ENCODE results near the gene CYTH2.
"Not testable (repeated sequence)": the region's sequence is repeated elsewhere in the genome, so short reads cannot be mapped to it uniquely, and the experiment has no call there.

Gene CYTH2

GRCh38 chr19:48477067-48477685 is 8.0 kb downstream of the CYTH2 start:
- no peak for DNase-seq (ENCODE audit: low spot score)

- no peak for DNase-seq (ENCODE audit: low spot score)
These were observed 8.6 kb downstream of the CYTH2 start for GRCh38 chr19:48477698-48478338.

DNA sequence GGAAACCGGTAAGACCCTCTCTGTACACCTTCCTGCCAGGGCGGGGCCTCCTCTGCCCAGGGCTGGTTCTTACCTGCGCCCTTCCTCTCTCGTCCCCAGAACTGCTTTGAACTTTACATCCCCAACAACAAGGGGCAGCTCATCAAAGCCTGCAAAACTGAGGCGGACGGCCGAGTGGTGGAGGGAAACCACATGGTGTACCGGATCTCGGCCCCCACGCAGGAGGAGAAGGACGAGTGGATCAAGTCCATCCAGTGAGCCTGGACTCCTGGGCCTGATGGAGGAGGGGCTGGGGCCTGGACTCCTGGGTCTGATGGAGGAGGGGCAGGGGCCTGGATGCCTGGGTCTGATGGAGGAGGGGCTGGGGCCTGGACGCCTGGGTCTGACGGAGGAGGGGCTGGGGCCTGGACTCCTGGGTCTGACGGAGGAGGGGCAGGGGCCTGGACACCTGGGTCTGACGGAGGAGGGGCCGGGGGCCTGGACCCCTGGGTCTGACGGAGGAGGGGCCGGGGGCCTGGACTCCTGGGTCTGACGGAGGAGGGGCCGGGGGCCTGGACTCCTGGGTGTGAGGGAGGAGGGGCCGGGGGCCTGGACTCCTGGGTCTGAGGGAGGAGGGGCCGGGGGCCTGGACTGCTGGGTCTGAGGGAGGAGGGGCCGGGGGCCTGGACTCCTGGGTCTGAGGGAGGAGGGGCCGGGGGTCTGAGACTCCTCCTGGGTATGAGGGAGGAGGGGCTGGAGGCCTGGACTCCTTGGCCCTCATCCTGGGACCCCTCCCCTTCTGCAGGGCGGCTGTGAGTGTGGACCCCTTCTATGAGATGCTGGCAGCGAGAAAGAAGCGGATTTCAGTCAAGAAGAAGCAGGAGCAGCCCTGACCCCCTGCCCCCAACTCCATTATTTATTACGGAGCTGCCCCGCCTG is 9.4 kb downstream of the CYTH2 start:
- no peak for DNase-seq (ENCODE audit: low spot score)

DNA sequence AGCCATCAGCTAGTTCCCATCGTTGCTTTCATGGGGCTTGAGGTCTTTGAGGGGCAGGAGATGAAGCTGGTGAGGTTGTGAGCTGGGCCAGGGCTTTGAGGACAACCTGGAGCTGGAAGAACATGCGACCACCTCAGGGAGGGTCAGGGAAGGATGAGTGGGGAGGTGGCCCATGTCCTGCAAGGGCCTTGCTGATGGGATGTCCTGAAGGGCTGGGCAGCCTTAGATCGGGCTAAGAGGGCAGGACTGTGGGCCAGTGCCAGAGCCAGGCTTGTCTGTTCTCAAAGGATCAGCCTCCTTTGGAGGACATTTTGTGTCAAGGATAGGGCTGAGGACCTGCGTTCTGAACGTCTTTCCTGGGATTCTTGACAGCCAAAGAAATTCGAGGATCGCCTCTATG is 10.5 kb downstream of the CYTH2 start:
- DNase-seq (ENCODE audit: low spot score): no peak

GRCh38 chr19:48480183-48480557 is 11.0 kb downstream of the CYTH2 start:
- no peak for DNase-seq (ENCODE audit: low spot score)

DNA sequence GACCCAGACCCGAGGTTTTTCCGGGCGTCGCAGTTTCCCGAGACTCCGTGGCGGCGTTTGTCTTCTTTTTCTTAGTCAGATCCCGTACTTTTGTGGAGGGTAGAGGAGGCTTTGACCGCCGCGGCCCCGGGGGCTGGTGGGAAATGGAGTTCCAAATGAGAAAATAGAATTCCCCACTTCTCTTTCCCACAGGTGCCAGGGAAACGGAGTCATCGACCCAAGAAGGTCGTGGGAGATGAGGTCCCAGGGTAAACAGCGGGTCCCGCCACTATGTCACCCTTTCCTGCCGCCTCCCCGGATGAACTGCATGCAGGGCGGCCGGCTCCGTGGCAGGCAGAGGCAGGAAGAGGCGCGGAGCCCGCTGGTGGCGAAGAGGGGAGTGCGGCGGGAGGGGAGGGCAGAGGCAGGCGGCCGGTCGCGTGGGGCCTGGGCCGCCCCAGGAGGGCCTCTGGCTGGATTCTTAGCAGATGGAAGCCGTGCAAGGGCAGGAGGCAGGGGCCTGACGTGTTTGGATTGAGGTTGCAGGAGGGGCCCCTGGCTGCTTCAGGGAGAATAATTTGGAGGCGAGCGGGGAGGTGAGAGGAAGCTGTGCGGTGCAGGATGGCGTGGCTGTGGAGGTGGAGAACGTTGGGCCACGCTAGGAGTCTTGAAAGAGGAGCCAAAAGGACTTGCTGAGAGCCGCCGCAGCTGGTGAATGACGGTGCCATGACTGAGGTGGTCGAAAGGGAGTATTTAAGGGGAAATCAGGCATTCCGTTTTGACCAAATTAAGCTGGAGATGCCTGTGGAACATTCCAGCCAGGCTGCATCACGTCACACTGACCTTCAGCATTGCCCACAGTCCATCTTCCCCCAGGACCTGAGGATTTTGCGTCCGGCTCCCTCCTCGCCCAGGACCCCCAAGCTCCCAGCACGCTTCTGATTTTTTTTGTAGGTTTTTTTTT is 11.7 kb downstream of the CYTH2 start:
- DNase-seq (ENCODE audit: low spot score): no peak

GRCh38 chr19:48481846-48482639 is 12.9 kb downstream of the CYTH2 start:
- no peak for DNase-seq (ENCODE audit: low spot score)

GRCh38 chr19:48483301-48483700 is 14.1 kb downstream of the CYTH2 start:
- DNase-seq (ENCODE audit: low spot score): no peak

DNA sequence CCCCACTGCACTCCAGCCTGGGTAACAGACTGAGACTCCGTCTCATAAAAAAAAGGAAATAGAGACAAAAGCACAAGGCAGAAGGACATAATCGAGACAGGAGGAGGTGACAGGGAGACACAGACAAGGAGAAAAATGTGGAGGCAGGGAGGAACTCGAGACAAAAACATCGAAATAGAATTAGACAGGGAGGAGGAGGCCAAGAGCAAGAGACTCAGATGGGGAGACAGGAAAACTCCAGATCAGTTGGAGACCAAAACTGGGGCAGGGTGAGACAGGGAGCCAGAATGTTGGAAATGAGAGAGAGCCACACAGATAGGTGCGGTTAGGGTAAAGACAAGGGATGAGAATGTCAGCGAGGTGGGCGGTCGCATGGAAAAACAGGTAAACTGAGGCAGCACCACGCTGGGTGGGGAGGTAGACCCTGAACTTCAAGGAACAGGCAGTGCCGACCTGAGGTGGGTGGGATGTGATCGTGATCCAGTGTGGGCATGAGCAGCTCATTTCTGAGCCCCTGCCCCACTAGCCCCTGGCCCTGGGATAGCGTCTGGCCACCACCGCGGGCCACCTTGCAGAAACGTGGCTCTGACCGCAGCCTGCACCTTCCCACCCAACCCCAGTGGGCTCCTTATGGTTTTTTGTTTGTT is 15.2 kb downstream of the CYTH2 start:
- no peak for DNase-seq (ENCODE audit: low spot score)

- DNase-seq (ENCODE audit: low spot score): no peak
These were observed 15.9 kb downstream of the CYTH2 start for GRCh38 chr19:48484931-48485612.

- not testable (repeated sequence) for DNase-seq (ENCODE audit: low spot score)
These were observed 17.5 kb downstream of the CYTH2 start for GRCh38 chr19:48486706-48487105.

DNA sequence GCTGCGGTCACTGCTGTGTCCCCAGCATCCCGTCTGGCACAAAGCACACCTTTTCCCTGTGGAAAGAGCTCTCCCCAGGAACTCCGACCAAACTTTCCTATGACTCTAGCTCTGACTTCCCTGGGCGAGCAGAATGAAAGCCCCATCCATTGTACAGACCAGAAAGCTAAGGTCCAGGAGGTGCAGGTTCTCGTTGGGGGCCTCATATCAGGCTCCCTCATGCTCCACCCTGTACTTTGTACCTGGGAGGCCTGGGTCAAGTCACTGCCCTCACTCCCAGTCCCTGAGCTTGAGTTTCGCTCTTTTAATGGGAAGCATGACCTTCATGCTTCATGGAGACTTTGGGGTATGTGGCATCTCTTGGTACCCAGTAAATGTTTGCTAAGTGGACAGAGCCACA is 18.4 kb downstream of the CYTH2 start:
- DNase-seq (ENCODE audit: low spot score): no peak

GRCh38 chr19:48487948-48488347 is 18.8 kb downstream of the CYTH2 start:
- DNase-seq (ENCODE audit: low spot score): no peak

- not testable (repeated sequence) for DNase-seq (ENCODE audit: low spot score)
These were observed 19.3 kb downstream of the CYTH2 start for GRCh38 chr19:48488478-48488877.

DNA sequence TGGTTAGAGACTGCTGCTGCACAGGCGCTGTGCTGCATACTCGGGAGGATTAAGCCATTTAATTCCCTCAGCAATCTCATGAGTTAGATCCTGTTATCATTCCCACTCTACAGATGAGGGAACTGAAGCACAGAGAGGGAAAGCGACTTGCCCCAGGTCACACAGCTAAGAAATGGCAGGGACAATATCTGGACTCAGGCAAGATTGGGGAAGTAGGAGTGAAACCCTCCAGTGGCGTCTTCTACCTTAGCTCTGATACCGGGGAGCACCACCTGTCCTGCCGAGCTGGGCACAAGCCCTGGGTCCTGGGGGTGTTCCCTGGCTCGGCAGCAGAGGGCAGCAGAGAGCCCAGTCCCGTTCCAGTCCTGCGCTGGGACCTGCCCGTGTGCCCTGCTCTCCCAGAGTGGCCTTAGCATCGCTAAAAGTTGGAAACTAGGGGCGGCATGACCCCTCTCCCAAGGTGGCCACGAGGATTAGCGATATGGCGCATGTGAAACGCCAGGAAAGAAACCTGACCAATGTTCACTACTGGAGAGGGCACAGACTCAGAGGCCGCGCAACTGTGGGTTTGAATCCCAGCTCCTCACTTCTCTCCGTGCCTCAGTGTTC is 20.5 kb downstream of the CYTH2 start:
- DNase-seq (ENCODE audit: low spot score): no peak

GRCh38 chr19:48490981-48491792 is 22.0 kb downstream of the CYTH2 start:
- no peak for DNase-seq (ENCODE audit: low spot score)

GRCh38 chr19:48491793-48492123 is 22.6 kb downstream of the CYTH2 start:
- no peak for DNase-seq (ENCODE audit: low spot score)
